Suprapubic skin (tissue), 4 donors: ENCODE measurements around the gene MRPL10.

Source experiments
- POLR2A ChIP-seq, 2 donors: fragments of 450-650 bp; IDR thresholded peaks; one replicate each; pipeline ENCODE4 v1.6.1; 2017; ENCODE audit warnings: antibody characterized with exemption in 2 of 2, mild to moderate bottlenecking in 2 of 2, moderate library complexity in 2 of 2
- POLR2AphosphoS5 ChIP-seq, 3 donors: sonication (generic); formaldehyde crosslinking; IDR thresholded peaks; one replicate each; pipeline ENCODE4 v1.6.1; 2017; ENCODE audit warnings: antibody characterized with exemption in 3 of 3
- TF ChIP-seq, protein P1 (sequence below), 2 donors: fragments of 200-600 bp in 1 of 2; fragments of 450-650 bp in 1 of 2; sonication (generic) in 1 of 2; IDR thresholded peaks; one replicate each; pipeline ENCODE4 v1.5.1; 2016 to 2019; ENCODE audit warnings: antibody characterized with exemption in 2 of 2, mild to moderate bottlenecking in 1 of 2, moderate library complexity in 1 of 2

DNA sequence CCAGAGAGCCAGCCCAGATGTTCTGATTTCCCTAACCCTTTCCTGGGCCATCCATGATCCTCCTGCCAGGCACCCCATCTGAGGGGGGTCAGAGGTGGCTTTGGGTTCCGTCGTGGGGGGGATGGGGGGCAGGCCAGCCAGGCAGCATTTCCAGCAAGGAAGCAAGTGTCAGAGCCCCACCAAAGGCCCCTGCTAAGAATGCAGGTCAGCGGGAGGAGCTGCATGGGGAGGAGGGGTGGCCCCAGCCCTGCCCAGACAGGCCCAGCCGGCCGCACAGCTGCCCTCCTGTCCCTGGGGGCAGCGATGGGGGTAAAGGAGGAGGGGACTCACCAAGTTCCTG, 12.0 kb upstream of the MRPL10 start:
- TF ChIP-seq, protein P1, sequence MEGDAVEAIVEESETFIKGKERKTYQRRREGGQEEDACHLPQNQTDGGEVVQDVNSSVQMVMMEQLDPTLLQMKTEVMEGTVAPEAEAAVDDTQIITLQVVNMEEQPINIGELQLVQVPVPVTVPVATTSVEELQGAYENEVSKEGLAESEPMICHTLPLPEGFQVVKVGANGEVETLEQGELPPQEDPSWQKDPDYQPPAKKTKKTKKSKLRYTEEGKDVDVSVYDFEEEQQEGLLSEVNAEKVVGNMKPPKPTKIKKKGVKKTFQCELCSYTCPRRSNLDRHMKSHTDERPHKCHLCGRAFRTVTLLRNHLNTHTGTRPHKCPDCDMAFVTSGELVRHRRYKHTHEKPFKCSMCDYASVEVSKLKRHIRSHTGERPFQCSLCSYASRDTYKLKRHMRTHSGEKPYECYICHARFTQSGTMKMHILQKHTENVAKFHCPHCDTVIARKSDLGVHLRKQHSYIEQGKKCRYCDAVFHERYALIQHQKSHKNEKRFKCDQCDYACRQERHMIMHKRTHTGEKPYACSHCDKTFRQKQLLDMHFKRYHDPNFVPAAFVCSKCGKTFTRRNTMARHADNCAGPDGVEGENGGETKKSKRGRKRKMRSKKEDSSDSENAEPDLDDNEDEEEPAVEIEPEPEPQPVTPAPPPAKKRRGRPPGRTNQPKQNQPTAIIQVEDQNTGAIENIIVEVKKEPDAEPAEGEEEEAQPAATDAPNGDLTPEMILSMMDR (IDR thresholded peaks at IDR 0.05) = no peak
- no peak for TF ChIP-seq POLR2A (IDR thresholded peaks at IDR 0.05)
- TF ChIP-seq POLR2AphosphoS5 (IDR thresholded peaks at IDR 0.05) = no peak
